HCT116 (cell line): ENCODE results near the gene MRPS23. TPM values are rescaled to one million over a fixed set of nuclear protein-coding genes. Genes with fewer than 3 reads are reported as not detected.

Source experiments
- ATAC-seq: fragments of 200-7000 bp; cut with Tn5 transposase; 2 replicates; pipeline ENCODE4 v1.9.1; 2020; ENCODE audit warnings: mild to moderate bottlenecking, moderate library complexity
- BruUV-seq: library from RNA; stranded (reverse); fragments of 400-500 nt; replicated peaks from 2 replicates; lab custom pipeline; 2021; lab: Mats Ljungman, UMichigan
- CTCF ChIA-PET: fragments of 300-600 bp; sonication (Branson Sonifier 250); formaldehyde crosslinking; loops from one replicate; lab custom pipeline; 2021; ENCODE audit warnings: antibody characterized with exemption; lab: Charles Lee
- POLR2A ChIA-PET: fragments of 300-600, 350-600 bp; sonication (Branson Sonifier 250); formaldehyde crosslinking; loops from one replicate; lab custom pipeline; 2021; ENCODE audit warnings: antibody characterized with exemption; lab: Charles Lee
- RAD21 ChIA-PET, 2 experiments: fragments of 300-600 bp; sonication (Branson Sonifier 250); formaldehyde crosslinking; loops; one replicate each; lab custom pipeline; 2023; ENCODE audit warnings: low total read pairs in 2 of 2; ENCODE audit not compliant: uncharacterized antibody in 2 of 2, unreplicated experiment in 2 of 2, low non-redundant PET in 1 of 2; lab: Charles Lee
- DNase-seq: peaks from one replicate; pipeline ENCODE4 v3.0.0-alpha.2; 2010; ENCODE audit warnings: low read depth, low spot score
- H2AFZ ChIP-seq: fragments of 200-600 bp; shearing (Covaris generic), sonication (generic); 2 replicates; pipeline ENCODE4 v1.6.1; 2017; ENCODE audit warnings: low read depth, mixed run types, mixed read lengths, antibody characterized with exemption, low read length; ENCODE audit not compliant: poor library complexity, severe bottlenecking
- H3K27ac ChIP-seq: 2 replicates; pipeline ENCODE4 v1.5.1; 2012; ENCODE audit warnings: low read depth, low read length
- H3K27me3 ChIP-seq: fragments of 200-600 bp; sonication (generic); 2 replicates; pipeline ENCODE4 v1.6.1; 2016; ENCODE audit warnings: mixed run types, low read length, mixed read lengths; ENCODE audit not compliant: insufficient read depth
- H3K36me3 ChIP-seq, 2 experiments: fragments of 200-500 bp in 1 of 2; fragments of 200-600 bp in 1 of 2; sonication (Bioruptor generic) in 1 of 2; sonication (generic) in 1 of 2; 2 replicates each; pipeline versions ENCODE4 v1.5.1 to v1.6.1; 2014 to 2016; ENCODE audit warnings: low read length in 2 of 2, inconsistent platforms in 1 of 2, mixed read lengths in 1 of 2, mixed run types in 1 of 2; ENCODE audit not compliant: insufficient read depth in 2 of 2, control insufficient read depth in 1 of 2
- H3K4me1 ChIP-seq, 2 experiments: fragments of 200-600 bp in 1 of 2; sonication (generic) in 1 of 2; 2 replicates each; pipeline versions ENCODE4 v1.5.1 to v1.6.1; 2012 to 2017; ENCODE audit warnings: low read length in 2 of 2, inconsistent platforms in 1 of 2, mild to moderate bottlenecking in 1 of 2, mixed read lengths in 1 of 2, mixed run types in 1 of 2, moderate library complexity in 1 of 2; ENCODE audit not compliant: insufficient read depth in 2 of 2, control insufficient read depth in 1 of 2
- H3K4me2 ChIP-seq: fragments of 200-600 bp; sonication (generic); 2 replicates; pipeline ENCODE4 v1.6.1; 2017; ENCODE audit warnings: mixed run types, low read length, mixed read lengths
- H3K4me3 ChIP-seq, 2 experiments: fragments of 200-600 bp in 1 of 2; sonication (generic) in 1 of 2; replicated peaks in 1 of 2; 2 replicates each; pipeline ENCODE4 v1.5.1; 2011 to 2016; ENCODE audit warnings: low read length in 2 of 2, control low read depth in 1 of 2, low read depth in 1 of 2, mild to moderate bottlenecking in 1 of 2, mixed read lengths in 1 of 2, mixed run types in 1 of 2
- H3K79me2 ChIP-seq: fragments of 200-600 bp; sonication (generic); 2 replicates; pipeline ENCODE4 v1.6.1; 2017; ENCODE audit warnings: mild to moderate bottlenecking, mixed run types, low read length, moderate library complexity, mixed read lengths; ENCODE audit not compliant: insufficient read depth
- H3K9ac ChIP-seq: fragments of 200-600 bp; sonication (generic); 2 replicates; pipeline ENCODE4 v1.6.1; 2016; ENCODE audit warnings: low read length, mixed read lengths
- H3K9me2 ChIP-seq: fragments of 200-600 bp; sonication (generic), shearing (Covaris generic); 2 replicates; pipeline ENCODE4 v1.6.1; 2017; ENCODE audit warnings: mixed run types, mild to moderate bottlenecking, moderate library complexity; ENCODE audit not compliant: insufficient read depth
- H3K9me3 ChIP-seq, 2 experiments: fragments of 200-500 bp in 1 of 2; fragments of 200-600 bp in 1 of 2; sonication (Bioruptor generic) in 1 of 2; sonication (generic) in 1 of 2; 2 replicates each; pipeline ENCODE4 v1.6.1; 2014 to 2017; ENCODE audit warnings: low read length in 2 of 2, mixed read lengths in 2 of 2, inconsistent platforms in 1 of 2, low read depth in 1 of 2, mild to moderate bottlenecking in 1 of 2, mixed run types in 1 of 2, moderate library complexity in 1 of 2; ENCODE audit not compliant: control insufficient read depth in 1 of 2, insufficient read depth in 1 of 2
- H4K20me1 ChIP-seq: fragments of 200-600 bp; sonication (generic), shearing (Covaris generic); 2 replicates; pipeline ENCODE4 v1.6.1; 2017; ENCODE audit warnings: mixed run types, mild to moderate bottlenecking, moderate library complexity; ENCODE audit not compliant: insufficient read depth
- CTCF ChIP-seq, 3 experiments: fragments of 200-600 bp in 1 of 3; sonication (generic) in 1 of 3; IDR thresholded peaks in 2 of 3; conservative IDR thresholded peaks in 1 of 3; 2 replicates each; pipeline ENCODE4 v1.5.1; 2012 to 2017; ENCODE audit warnings: low read depth in 2 of 3, low read length in 2 of 3, antibody characterized with exemption in 1 of 3, borderline replicate concordance in 1 of 3, control low read depth in 1 of 3, mild to moderate bottlenecking in 1 of 3, mixed read lengths in 1 of 3, mixed run types in 1 of 3, moderate library complexity in 1 of 3; ENCODE audit not compliant: insufficient read depth in 1 of 3
- ELF1 ChIP-seq: IDR thresholded peaks from 2 replicates; pipeline ENCODE4 v1.6.1; 2012; ENCODE audit warnings: low read depth, borderline replicate concordance
- EZH2 ChIP-seq: fragments of 200-600 bp; sonication (generic); IDR thresholded peaks from 2 replicates; pipeline ENCODE4 v1.6.1; 2017; ENCODE audit warnings: antibody characterized with exemption, mixed run types
- JUND ChIP-seq: IDR thresholded peaks from 2 replicates; pipeline ENCODE4 v1.6.1; 2012
- POLR2AphosphoS5 ChIP-seq: IDR thresholded peaks from 2 replicates; pipeline ENCODE4 v1.6.1; 2011; ENCODE audit warnings: mild to moderate bottlenecking, low read depth, low read length, moderate library complexity
- REST ChIP-seq: IDR thresholded peaks from 2 replicates; pipeline ENCODE4 v1.6.1; 2012; ENCODE audit warnings: low read depth
- SP1 ChIP-seq: IDR thresholded peaks from 2 replicates; pipeline ENCODE4 v1.6.1; 2012; ENCODE audit warnings: low read depth
- SRF ChIP-seq: IDR thresholded peaks from 2 replicates; pipeline ENCODE4 v1.6.1; 2012; ENCODE audit warnings: low read depth
- TCF7L2 ChIP-seq: IDR thresholded peaks from 2 replicates; pipeline ENCODE4 v1.7.0; 2011; ENCODE audit warnings: borderline replicate concordance, inconsistent platforms; ENCODE audit not compliant: insufficient read depth, insufficient read length; ENCODE audit errors: extremely low read depth
- YY1 ChIP-seq: IDR thresholded peaks from 2 replicates; pipeline ENCODE4 v1.6.1; 2011; ENCODE audit warnings: low read length, low read depth, moderate library complexity, mild to moderate bottlenecking; ENCODE audit not compliant: insufficient replicate concordance; ENCODE audit errors: extremely low read depth
- intact Hi-C: fragments of 100-400 bp; cut with micrococcal nuclease; formaldehyde crosslinking; loops from 2 replicates; pipeline ENCODE4 v1.10.0; 2022
- total RNA-seq: library from RNA; stranded (reverse); gene quantifications from one replicate; pipeline ENCODE4 v1.2.1, GENCODE V29; 2021; ENCODE audit not compliant: unreplicated experiment

Gene MRPS23
- total RNA-seq, 1 experiment from 2014 or later = 109 TPM

GRCh38 chr17:57892146-57892819, 42.4 kb upstream of the MRPS23 start:
- intact Hi-C loops = loop anchor here (1.0 kb wide), 3 partner anchors 24 to 103 kb away; no protein-coding TSS in a partner anchor
- Histone ChIP-seq H3K27ac (peak overlapping the region; percentile 82), H3K4me1 (peaks cover 67 to 83% of the 10 kb centered on the region in 2 experiments), H3K9me3 (no peaks in the 10 kb centered on the region; a peak in 1 of 4 replicates), H3K27me3 (no peaks in the 10 kb centered on the region), H3K79me2 (peaks cover 43% of the 10 kb centered on the region), H3K4me2 (peak overlapping the region; percentile 71), H3K9me2 (no peaks in the 10 kb centered on the region), H3K36me3 (no peaks in the 10 kb centered on the region; a peak in 1 of 4 replicates), H3K9ac (peak overlapping the region; percentile 62), H2AFZ (no peak overlapping the region), H4K20me1 (no peaks in the 10 kb centered on the region), H3K4me3 (peak overlapping the region; percentile 27 to 40)
- CTCF ChIA-PET = interaction anchor here (0.6 to 2.9 kb wide), 23 partner anchors 8 to 107 kb away, joined by 3 to 14 read pairs (median 6); partner anchors contain the start of genes CUEDC1, MRPS23 and VEZF1
- no TSS peak for BruUV-seq
- DNase-seq (peak; percentile 81), ATAC-seq (peak; percentile 71)
- POLR2A ChIA-PET = interaction anchor here (0.6 to 2.6 kb wide), 10 partner anchors 11 to 115 kb away, joined by 3 to 11 read pairs (median 5); partner anchors contain the start of genes CUEDC1 and SRSF1
- no peak for TF ChIP-seq SP1
- TF ChIP-seq POLR2AphosphoS5 = peak; percentile 51
- no peak for TF ChIP-seq EZH2
- TF ChIP-seq CTCF (IDR thresholded peaks at IDR 0.05 in 2 of 3, conservative IDR thresholded peaks at IDR 0.05 in 1 of 3; ENCODE audit: borderline replicate concordance in 1 of 3, insufficient read depth in 1 of 3, low read depth in 2 of 3, low read length in 2 of 3) = peak in 2 of 3 experiments; percentile 99 to 100; a peak in 4 of 6 replicates
- TF ChIP-seq SRF = no peak
- no peak for TF ChIP-seq JUND
- TF ChIP-seq YY1 = peak; percentile 72
- TF ChIP-seq ELF1 = no peak
- TF ChIP-seq TCF7L2 = peak; percentile 8
- TF ChIP-seq REST = no peak
- RAD21 ChIA-PET = interaction anchor here (0.8 to 1.8 kb wide), 8 partner anchors 11 to 95 kb away, joined by 3 to 10 read pairs (median 4); partner anchors contain the start of genes CUEDC1 (in 1 of the 2) and MRPS23 (in 1 of the 2)
